ENCODE measurements around the gene ADCY6. TPM values are rescaled to one million over a fixed set of nuclear protein-coding genes. Genes with fewer than 3 reads are reported as not detected.

ADCY6 gene
- total and polyA plus RNA-seq, 4 donors = 39.9 to 90.2 (median 55.1) TPM

GRCh38 chr12:48776956-48777355, 11.9 kb downstream of the ADCY6 start:
- DNase-seq (ENCODE audit: low read depth in 4 of 6, low spot score in 6 of 6) = no peak
- 80% methylated on average over 3 of the region's 6 CpGs for WGBS (ENCODE audit: insufficient coverage)
- no peak overlapping the region for H3K27ac ChIP-seq (ENCODE audit: low read depth, low read length)
- peaks cover 20% of the 10 kb centered on the region for H3K4me1 ChIP-seq (ENCODE audit: control insufficient read depth, insufficient read depth, low read length)
- no peaks in the 10 kb centered on the region for H3K27me3 ChIP-seq (ENCODE audit: control insufficient read depth, insufficient read depth, low read length)
- H3K4me3 ChIP-seq (ENCODE audit: low read depth, low read length) = no peak overlapping the region
- no peaks in the 10 kb centered on the region for H3K9me3 ChIP-seq (ENCODE audit: control insufficient read depth, insufficient read depth, low read length)
- peaks cover 82% of the 10 kb centered on the region for H3K36me3 ChIP-seq (ENCODE audit: control insufficient read depth, insufficient read depth, low read length)

- H3K27me3 ChIP-seq (ENCODE audit: control insufficient read depth, insufficient read depth, low read length) = no peaks in the 10 kb centered on the region
- no peaks in the 10 kb centered on the region for H3K9me3 ChIP-seq (ENCODE audit: control insufficient read depth, insufficient read depth, low read length)
- DNase-seq (ENCODE audit: low read depth in 4 of 6, low spot score in 6 of 6) = no peak
- H3K4me3 ChIP-seq (ENCODE audit: low read depth, low read length) = no peak overlapping the region
- 95% methylated on average over 28 of the region's 29 CpGs for WGBS (ENCODE audit: insufficient coverage)
- no peak overlapping the region for H3K27ac ChIP-seq (ENCODE audit: low read depth, low read length)
- peaks cover 85% of the 10 kb centered on the region for H3K36me3 ChIP-seq (ENCODE audit: control insufficient read depth, insufficient read depth, low read length)
- peaks cover 18% of the 10 kb centered on the region for H3K4me1 ChIP-seq (ENCODE audit: control insufficient read depth, insufficient read depth, low read length)
Observed at GRCh38 chr12:48775991-48776649, 12.8 kb downstream of the ADCY6 start.

GRCh38 chr12:48775299-48775698, 13.6 kb downstream of the ADCY6 start:
- peaks cover 86% of the 10 kb centered on the region for H3K36me3 ChIP-seq (ENCODE audit: control insufficient read depth, insufficient read depth, low read length)

GRCh38 chr12:48774516-48774915, 14.4 kb downstream of the ADCY6 start:
- peaks cover 5% of the 10 kb centered on the region for H3K4me1 ChIP-seq (ENCODE audit: control insufficient read depth, insufficient read depth, low read length)
- H3K9me3 ChIP-seq (ENCODE audit: control insufficient read depth, insufficient read depth, low read length) = no peaks in the 10 kb centered on the region
- WGBS (ENCODE audit: insufficient coverage) = 76% methylated on average over 2 of the region's 2 CpGs
- DNase-seq (ENCODE audit: low read depth in 4 of 6, low spot score in 6 of 6) = no peak
- no peak overlapping the region for H3K4me3 ChIP-seq (ENCODE audit: low read depth, low read length)
- no peak overlapping the region for H3K27ac ChIP-seq (ENCODE audit: low read depth, low read length)
- H3K36me3 ChIP-seq (ENCODE audit: control insufficient read depth, insufficient read depth, low read length) = peaks cover 82% of the 10 kb centered on the region
- no peaks in the 10 kb centered on the region for H3K27me3 ChIP-seq (ENCODE audit: control insufficient read depth, insufficient read depth, low read length)

More at GRCh38 chr12:48775299-48775698, 13.6 kb downstream of the ADCY6 start:
- Histone ChIP-seq H3K27ac (ENCODE audit: low read depth, low read length) (no peak overlapping the region), H3K4me1 (ENCODE audit: control insufficient read depth, insufficient read depth, low read length) (peaks cover 12% of the 10 kb centered on the region), H3K9me3 (ENCODE audit: control insufficient read depth, insufficient read depth, low read length) (no peaks in the 10 kb centered on the region), H3K4me3 (ENCODE audit: low read depth, low read length) (no peak overlapping the region), H3K27me3 (ENCODE audit: control insufficient read depth, insufficient read depth, low read length) (no peaks in the 10 kb centered on the region)
- DNase-seq (ENCODE audit: low read depth in 4 of 6, low spot score in 6 of 6) = no peak
- WGBS (ENCODE audit: insufficient coverage) = 96% methylated on average over 6 of the region's 8 CpGs

- H3K27ac ChIP-seq (ENCODE audit: low read depth, low read length) = no peak overlapping the region
- H3K4me1 ChIP-seq (ENCODE audit: control insufficient read depth, insufficient read depth, low read length) = peaks cover 3% of the 10 kb centered on the region
- peaks cover 89% of the 10 kb centered on the region for H3K36me3 ChIP-seq (ENCODE audit: control insufficient read depth, insufficient read depth, low read length)
- DNase-seq (ENCODE audit: low read depth in 4 of 6, low spot score in 6 of 6) = no peak
- H3K27me3 ChIP-seq (ENCODE audit: control insufficient read depth, insufficient read depth, low read length) = no peaks in the 10 kb centered on the region
- no peaks in the 10 kb centered on the region for H3K9me3 ChIP-seq (ENCODE audit: control insufficient read depth, insufficient read depth, low read length)
- H3K4me3 ChIP-seq (ENCODE audit: low read depth, low read length) = no peak overlapping the region
- 89% methylated on average over 5 of the region's 5 CpGs for WGBS (ENCODE audit: insufficient coverage)
Observed at GRCh38 chr12:48773686-48774085, 15.2 kb downstream of the ADCY6 start.

GRCh38 chr12:48771588-48772112, 17.2 kb downstream of the ADCY6 start:
- Histone ChIP-seq H3K36me3 (ENCODE audit: control insufficient read depth, insufficient read depth, low read length) (peaks cover 94% of the 10 kb centered on the region), H3K4me1 (ENCODE audit: control insufficient read depth, insufficient read depth, low read length) (peaks cover 20% of the 10 kb centered on the region), H3K4me3 (ENCODE audit: low read depth, low read length) (no peak overlapping the region), H3K27ac (ENCODE audit: low read depth, low read length) (no peak overlapping the region), H3K27me3 (ENCODE audit: control insufficient read depth, insufficient read depth, low read length) (no peaks in the 10 kb centered on the region), H3K9me3 (ENCODE audit: control insufficient read depth, insufficient read depth, low read length) (no peaks in the 10 kb centered on the region)
- DNase-seq (ENCODE audit: low read depth in 4 of 6, low spot score in 6 of 6) = no peak
- 93% methylated on average over 9 of the region's 13 CpGs for WGBS (ENCODE audit: insufficient coverage)

- 95% methylated on average over 10 of the region's 10 CpGs for WGBS (ENCODE audit: insufficient coverage)
- peaks cover 93% of the 10 kb centered on the region for H3K36me3 ChIP-seq (ENCODE audit: control insufficient read depth, insufficient read depth, low read length)
Observed at GRCh38 chr12:48770756-48771155, 18.1 kb downstream of the ADCY6 start.

GRCh38 chr12:48768736-48769135, 20.2 kb downstream of the ADCY6 start:
- Histone ChIP-seq H3K27me3 (ENCODE audit: control insufficient read depth, insufficient read depth, low read length) (no peaks in the 10 kb centered on the region), H3K4me3 (ENCODE audit: low read depth, low read length) (no peak overlapping the region), H3K36me3 (ENCODE audit: control insufficient read depth, insufficient read depth, low read length) (peaks cover 81% of the 10 kb centered on the region), H3K27ac (ENCODE audit: low read depth, low read length) (no peak overlapping the region), H3K9me3 (ENCODE audit: control insufficient read depth, insufficient read depth, low read length) (no peaks in the 10 kb centered on the region), H3K4me1 (ENCODE audit: control insufficient read depth, insufficient read depth, low read length) (peaks cover 18% of the 10 kb centered on the region)
- 89% methylated on average over 6 of the region's 9 CpGs for WGBS (ENCODE audit: insufficient coverage)
- DNase-seq (ENCODE audit: low read depth in 4 of 6, low spot score in 6 of 6) = no peak

More at GRCh38 chr12:48770756-48771155, 18.1 kb downstream of the ADCY6 start:
- Histone ChIP-seq H3K4me1 (ENCODE audit: control insufficient read depth, insufficient read depth, low read length) (peaks cover 18% of the 10 kb centered on the region), H3K4me3 (ENCODE audit: low read depth, low read length) (no peak overlapping the region), H3K27me3 (ENCODE audit: control insufficient read depth, insufficient read depth, low read length) (no peaks in the 10 kb centered on the region), H3K9me3 (ENCODE audit: control insufficient read depth, insufficient read depth, low read length) (no peaks in the 10 kb centered on the region), H3K27ac (ENCODE audit: low read depth, low read length) (no peak overlapping the region)
- DNase-seq (ENCODE audit: low read depth in 4 of 6, low spot score in 6 of 6) = no peak

- Histone ChIP-seq H3K4me3 (ENCODE audit: low read depth, low read length) (no peak overlapping the region), H3K27ac (ENCODE audit: low read depth, low read length) (no peak overlapping the region), H3K4me1 (ENCODE audit: control insufficient read depth, insufficient read depth, low read length) (peaks cover 18% of the 10 kb centered on the region), H3K9me3 (ENCODE audit: control insufficient read depth, insufficient read depth, low read length) (no peaks in the 10 kb centered on the region), H3K27me3 (ENCODE audit: control insufficient read depth, insufficient read depth, low read length) (no peaks in the 10 kb centered on the region), H3K36me3 (ENCODE audit: control insufficient read depth, insufficient read depth, low read length) (peaks cover 75% of the 10 kb centered on the region)
- no peak for DNase-seq (ENCODE audit: low read depth in 4 of 6, low spot score in 6 of 6)
- 90% methylated on average over 2 of the region's 2 CpGs for WGBS (ENCODE audit: insufficient coverage)
Observed at GRCh38 chr12:48768147-48768546, 20.7 kb downstream of the ADCY6 start.

- Histone ChIP-seq H3K27ac (ENCODE audit: low read depth, low read length) (no peak overlapping the region), H3K4me1 (ENCODE audit: control insufficient read depth, insufficient read depth, low read length) (peaks cover 18% of the 10 kb centered on the region), H3K4me3 (ENCODE audit: low read depth, low read length) (no peak overlapping the region), H3K36me3 (ENCODE audit: control insufficient read depth, insufficient read depth, low read length) (peaks cover 69% of the 10 kb centered on the region), H3K27me3 (ENCODE audit: control insufficient read depth, insufficient read depth, low read length) (no peaks in the 10 kb centered on the region), H3K9me3 (ENCODE audit: control insufficient read depth, insufficient read depth, low read length) (no peaks in the 10 kb centered on the region)
- DNase-seq (ENCODE audit: low read depth in 4 of 6, low spot score in 6 of 6) = no peak
- WGBS (ENCODE audit: insufficient coverage) = 60% methylated on average over 5 of the region's 6 CpGs
Observed at GRCh38 chr12:48767521-48767920, 21.4 kb downstream of the ADCY6 start.

Measured in spinal cord (tissue), 10 donors.